IPS DF 19.7 (cell line): ENCODE data around the gene MYBL2.
"Not testable (repeated sequence)": the region's sequence is repeated elsewhere in the genome, so short reads cannot be mapped to it uniquely, and the experiment has no call there.

Experiments used
- DNase-seq: peaks from one replicate; pipeline ENCODE4 v3.0.0-alpha.2; 2013; ENCODE audit warnings: low read depth, low spot score

Gene MYBL2

DNA sequence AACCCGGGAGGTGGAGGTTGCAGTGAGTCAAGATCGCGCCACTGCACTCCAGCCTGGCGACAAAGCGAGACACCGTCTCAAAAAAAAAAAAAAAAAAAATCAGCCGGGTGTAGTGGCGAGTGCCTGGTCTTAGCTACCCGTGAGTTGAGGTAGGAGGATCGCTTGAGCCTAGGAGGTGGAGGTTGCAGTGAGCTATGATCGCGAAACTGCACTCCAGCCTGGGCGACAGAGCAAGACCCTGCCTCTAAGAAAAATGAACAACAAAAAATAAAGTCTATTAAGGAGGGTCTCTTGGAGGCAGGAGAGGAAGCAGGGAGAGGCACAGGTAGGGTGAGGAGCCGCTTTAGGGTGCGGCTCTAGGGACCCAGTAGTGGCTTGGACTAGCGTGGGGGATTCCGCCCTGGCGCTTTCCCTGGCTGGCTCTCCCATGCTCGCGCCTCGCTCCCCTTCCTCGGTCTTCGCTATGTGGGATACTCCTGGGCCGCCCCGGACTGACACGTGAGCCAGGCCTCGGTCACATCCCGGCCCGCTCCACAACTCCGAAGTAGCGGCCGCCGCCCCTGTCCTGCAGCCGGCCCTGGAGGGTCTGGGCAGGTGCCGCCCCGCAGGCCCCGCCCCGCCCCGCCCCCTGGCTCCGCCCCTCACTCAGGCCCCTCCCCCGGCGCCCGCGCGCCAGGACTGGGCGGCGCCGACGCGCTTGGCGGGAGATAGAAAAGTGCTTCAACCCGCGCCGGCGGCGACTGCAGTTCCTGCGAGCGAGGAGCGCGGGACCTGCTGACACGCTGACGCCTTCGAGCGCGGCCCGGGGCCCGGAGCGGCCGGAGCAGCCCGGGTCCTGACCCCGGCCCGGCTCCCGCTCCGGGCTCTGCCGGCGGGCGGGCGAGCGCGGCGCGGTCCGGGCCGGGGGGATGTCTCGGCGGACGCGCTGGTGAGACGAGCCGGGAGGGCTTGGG, at the start of gene MYBL2:
MYBL2 (plus strand) TSS at position 739 of the 953 bp plus-strand sequence; CDS start at position 909, 170 bp downstream.
- DNase-seq = no peak

DNA sequence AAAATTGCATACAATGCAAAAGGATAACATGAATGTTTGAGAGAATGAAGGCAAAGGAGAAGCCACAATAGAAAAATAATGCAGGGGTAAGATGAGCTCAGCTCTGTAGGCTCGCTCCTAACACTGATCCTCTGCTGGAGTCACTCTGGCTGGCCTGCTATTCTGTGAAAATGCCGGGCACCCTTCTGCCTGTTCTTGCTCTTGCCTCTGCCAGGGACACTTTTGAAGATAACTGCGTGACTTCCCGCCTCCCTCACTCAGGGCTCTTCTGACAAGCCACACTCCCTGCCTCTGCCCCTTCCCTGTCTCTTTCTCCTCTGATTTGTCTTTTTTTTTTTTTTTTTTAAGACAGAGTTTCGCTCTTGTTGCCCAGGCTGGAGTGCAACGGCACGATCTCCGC, 35.3 kb upstream of the MYBL2 start:
- no peak for DNase-seq

DNA sequence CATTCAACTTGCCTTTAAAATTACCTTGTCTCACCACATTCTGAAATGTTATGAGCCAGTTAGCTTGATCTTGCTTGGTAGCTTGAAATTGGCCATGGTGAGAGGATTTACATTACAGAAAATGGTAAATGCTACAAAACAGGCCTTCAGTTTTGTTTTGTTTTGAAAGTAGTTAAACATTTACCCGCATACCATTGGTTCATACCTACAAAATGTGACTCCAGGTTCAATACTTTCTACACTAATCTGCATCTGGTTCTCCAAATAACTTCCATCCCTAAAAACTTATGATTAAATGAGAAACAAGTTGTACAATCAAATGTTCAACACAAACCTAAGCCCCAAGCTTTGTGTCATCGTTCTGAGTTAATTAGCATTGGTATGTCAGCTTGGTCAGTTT, 30.5 kb upstream of the MYBL2 start:
- DNase-seq = no peak

DNA sequence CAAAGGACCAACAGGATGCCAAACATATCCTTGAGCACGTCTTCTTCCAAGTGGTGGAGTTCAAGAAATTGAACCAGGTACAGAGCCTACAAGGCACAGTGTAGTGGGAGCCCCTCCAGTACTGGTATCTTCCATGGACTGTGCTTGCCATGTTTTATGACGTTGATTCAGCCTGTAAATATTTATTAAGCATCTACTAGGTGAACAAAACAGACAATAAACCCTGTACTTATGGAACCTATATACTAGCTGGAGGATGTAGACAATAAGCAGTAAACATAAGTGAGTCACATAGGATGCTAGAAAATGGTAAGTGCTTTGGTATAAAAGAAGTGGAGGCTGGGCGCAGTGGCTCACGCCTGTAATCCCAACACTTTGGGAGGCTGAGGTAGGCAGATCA, 24.4 kb upstream of the MYBL2 start:
- DNase-seq = no peak

DNA sequence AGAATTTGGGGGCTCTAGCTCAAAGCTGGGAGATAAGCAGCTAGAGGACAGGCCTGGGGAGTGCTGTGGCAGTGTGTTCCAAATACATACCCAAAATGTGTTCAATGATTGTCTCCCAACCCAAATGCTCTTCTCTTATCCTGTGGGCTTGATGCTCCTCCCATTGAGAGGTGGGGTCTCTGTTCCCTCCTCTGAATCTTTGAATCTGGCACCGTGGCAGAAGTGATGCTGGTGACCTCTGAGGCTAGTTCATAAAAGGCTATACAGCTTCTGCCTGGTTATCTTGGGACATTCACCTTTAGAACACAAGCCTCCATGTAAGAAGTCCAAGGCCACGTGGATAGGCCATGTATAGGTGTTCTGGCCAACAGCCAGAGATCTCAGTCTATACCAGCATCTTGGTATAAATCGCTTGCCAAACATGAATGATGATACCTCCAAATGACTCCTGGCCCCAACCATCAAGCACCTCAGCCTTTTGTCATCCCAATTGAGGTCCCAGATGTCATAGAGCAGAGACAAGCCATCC, 15.9 kb upstream of the MYBL2 start:
- DNase-seq = no peak

DNA sequence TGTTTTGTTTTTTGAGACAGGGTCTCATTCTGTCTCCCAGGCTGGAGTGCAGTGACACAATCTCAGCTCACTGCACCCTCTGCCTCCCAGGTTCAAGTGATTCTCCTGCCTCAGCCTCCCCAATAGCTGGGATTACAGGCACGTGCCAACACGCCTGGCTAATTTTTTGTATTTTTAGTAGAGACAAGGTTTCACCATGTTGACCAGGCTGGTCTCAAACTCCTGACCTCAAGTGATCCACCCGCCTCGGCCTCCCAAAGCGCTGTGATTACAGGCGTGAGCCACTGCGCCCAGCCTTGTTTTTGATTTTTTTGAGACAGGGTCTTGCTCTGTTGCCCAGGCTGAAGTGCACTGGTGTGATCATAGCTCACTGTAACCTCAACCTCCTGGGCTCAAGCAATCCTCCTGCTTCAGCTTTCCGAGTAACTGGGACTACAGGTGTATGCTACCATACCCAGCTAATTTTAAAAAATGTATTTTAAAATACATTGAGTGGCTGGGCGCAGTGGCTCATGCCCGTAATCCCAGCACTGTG, 15.2 kb upstream of the MYBL2 start:
- not testable (repeated sequence) for DNase-seq

DNA sequence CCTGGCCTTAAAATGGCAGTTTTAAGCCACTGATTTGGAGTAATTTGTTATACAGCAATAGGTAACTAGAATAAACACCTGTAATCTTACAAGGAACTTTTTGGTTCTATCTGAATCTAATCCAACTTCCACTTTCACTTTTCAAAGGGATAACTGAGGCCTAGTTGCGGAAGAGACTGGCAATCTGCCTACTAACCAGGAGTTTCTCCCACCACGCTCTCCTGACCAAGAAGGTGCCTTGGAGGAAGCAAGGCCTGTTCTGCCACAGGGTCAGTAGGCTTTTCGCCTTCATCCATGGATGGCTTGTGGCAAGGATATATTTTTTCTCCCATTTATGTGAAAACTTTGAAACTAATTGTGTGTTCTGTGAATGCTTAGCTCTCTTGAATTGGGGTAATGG, 12.9 kb upstream of the MYBL2 start:
- no peak for DNase-seq

DNA sequence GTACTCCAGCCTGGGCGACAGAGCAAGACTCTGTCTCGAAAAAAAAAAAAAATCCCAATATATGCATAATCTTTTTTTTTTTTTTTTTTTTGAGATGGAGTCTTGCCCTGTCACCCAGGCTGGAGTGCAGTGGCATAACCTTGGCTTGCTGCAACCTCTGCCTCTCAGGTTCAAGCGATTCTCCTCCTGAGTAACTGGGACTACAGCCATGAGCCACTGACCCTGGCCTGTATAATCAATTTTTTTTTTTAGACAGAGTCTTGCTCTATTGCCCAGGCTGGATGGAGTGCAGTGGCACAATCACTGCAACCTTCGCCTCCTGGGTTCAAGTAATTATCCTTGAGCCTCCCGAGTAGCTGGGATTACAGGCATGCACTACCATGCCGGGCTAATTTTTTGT, 11.7 kb upstream of the MYBL2 start:
- not testable (repeated sequence) for DNase-seq

DNA sequence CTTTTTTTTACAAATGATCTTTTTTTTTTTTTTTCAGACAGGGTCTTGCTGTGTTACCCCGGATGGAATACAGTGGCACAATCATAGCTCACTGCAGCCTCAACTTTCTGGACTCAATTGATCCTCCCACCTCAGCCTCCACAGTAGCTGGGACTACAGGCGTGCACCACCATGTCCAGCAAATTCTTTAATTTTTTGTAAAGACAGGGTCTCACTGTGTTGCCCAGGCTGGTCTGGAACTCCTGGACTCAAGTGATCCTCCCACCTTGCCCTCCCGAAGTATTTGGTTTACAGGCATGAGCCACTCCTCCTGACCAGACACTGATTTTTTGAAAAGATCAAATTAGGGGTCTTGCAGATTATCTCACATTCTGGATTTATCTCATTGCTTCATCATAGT, 11.0 kb upstream of the MYBL2 start:
- DNase-seq = no peak

DNA sequence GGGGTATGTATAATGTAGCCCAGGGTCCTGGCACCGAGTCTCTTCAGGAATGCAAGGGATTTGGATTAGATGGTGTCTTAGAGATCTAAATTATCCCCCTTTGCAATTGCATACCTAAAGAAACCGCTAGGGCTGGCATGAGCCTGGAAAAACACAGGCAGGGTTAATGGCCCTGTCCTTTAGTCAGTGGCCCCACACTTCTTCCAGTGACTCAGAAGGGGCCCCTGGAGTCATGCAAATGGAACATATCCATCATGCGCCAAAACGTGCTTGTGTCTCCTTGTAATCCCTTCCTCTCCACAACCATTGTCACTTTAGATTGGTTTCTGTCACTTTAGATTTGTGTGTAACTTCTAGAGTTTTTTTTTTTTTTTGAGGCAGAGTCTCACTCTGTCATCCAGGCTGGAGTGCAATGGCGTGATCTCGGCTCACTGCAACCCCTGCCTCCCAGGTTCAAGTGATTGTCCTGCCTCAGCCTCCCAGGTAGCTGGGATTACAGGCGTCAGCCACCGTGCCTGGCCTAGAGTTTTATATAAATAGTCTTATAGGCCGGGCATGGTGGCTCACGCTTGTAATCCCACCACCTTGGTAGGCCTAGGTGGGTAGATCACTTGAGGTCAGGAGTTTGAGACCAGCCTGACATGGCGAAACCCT, 8.7 kb upstream of the MYBL2 start:
- DNase-seq = no peak

DNA sequence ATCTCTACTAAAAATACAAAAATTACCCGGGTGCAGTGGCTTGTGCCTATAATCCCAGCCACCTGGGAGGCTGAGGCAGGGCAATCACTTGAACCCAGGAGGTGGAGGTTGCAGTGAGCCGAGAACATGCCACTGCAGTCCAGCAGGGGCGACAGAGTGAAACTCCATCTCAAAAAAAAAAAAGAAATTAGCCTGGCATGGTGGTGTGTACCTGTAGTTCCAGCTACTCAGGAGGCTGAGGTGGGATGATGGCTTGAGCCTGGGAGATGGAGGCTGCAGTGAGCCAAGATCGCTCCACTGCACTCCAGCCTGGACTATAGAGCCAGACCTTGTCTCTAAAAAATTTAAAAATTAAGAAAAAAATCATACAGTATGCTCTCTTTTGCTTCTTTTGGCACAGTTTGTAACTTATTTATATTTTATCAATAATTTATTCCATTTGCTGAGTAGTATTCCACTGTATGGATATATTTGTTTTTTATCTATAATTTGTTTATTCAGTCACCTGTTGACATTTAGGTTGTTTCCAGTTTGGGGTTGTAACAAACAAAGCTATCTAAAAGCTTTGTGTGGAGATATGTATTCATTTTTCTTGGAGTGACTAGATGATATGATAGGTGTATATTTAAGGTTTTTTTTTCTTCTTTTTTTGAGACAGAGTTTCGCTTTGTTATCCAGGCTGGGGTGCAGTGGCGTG, 8.0 kb upstream of the MYBL2 start:
- no peak for DNase-seq

DNA sequence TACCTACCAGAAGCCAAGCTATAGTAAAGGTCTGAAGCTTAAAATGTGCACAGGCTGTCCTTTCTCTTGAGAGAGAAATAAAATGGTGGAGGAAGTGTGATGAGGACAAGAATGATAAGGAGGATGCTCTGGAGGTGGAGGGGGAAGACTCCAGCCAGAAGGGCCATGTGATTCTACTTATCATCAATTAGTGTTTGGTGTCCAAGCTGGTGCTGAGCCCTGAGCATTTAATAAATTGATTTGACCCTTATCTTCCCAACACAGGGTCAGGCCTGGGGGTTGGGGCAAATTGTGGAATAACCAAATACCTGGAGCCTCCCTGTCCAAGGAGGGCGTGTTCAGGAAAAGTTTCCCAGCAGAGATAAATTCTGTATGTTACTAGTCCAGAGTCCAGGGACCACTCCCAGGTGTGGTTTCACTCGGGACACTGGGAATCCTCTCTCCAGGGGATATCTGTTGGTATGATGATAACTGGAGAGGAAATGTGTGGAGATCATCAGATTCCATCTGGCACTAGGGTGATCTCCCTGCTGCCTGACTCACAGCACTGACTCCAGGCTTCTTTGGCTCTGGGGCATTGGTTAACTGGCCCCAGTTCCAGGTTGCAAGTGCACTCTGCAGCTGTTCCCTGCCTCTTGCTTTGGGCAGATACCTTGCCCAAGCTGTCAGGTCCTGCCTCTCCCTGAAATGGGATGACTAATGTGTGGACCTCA, 3.8 kb upstream of the MYBL2 start:
- DNase-seq = no peak

DNA sequence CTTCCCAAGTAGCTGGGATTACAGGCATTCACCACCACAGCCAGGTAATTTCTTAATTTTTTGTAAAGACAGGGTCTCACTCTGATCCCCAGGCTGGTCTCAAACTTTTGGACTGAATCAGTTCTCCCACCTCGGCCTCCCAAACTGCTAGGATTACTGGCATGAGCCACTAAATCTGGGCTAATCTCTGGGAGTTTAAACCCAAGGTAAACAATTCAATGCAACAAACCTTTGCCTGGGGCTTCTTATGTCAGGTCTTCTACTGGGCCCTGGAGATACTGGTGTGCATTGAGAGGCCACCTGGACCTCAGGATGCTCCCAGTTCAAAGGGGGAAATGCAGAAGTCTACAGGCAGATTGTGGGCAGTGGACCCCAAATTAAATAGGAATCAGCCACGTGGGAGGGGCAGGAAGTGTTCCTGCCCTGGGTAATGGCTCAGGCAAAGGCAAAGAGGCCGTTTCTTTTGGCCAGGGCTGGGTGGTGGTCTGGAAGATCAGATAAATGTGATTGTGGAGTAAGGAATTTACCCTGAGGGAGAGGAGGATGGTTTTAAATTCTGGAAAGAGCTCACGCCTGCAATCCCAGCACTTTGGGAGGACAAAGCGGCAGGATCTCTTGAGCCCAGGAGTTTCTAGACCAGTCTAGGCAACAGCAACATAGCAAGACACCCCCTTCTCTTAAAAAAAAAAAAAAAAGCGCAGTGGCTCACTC, 1.3 kb upstream of the MYBL2 start:
- no peak for DNase-seq

DNA sequence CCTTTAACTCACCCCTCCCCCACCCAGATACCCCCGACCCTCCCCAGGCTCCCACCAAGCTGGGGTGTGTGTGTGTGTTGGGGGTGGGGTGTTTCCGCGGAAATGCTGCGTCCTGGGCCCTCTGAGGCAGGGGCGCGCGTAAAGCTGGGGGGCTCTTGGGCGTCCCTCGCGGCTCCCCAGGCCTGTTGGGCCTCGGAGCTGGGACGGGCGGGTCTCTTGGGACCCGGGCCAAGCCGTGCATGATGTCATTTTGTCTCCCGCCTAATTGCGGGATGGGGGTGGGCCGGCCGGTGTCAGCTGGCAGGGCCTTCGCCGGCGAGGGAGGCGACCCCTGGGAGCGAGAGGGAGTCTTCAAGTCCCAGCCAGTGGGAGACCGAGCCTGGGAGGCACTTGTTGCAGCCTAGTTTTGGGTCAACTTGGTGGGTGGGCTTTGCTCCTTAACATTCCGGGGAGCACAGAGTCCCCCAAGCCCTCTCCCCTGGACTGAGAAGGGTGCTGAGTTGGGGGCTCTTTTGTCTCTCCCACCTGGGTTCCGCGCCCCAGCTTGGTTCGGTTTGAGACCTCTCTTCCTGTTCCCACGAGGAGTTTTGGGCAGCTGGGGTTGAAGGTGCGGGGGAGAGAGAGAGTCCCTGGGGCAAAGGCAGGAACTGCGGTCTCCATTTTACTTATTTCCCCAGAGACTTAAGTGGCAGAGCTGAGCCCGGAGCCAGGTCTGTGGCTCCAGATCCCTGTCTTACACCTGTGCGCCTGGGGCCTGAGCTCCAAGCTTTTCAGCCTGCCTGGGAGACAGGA, 623 bp downstream of the MYBL2 start:
- DNase-seq = no peak

DNA sequence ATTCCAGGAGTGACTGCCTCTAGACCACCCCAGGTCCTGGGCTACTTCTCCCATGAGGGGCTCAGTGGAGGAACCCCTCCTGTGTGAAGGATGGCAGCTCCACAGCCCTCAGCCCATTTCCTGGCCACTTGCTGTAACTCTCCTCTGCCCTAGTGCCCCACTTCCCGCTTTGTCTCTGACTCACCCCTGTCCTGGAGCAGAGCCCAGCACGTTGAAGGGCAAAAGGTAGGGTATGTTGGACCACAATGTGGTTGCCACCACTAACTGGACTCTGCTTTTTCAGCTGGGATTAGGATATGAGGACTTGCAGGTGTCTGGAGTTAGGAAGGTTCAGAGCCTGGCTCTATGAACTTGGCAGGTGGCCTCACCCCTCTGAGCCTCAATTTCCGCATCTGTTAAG, 2.4 kb downstream of the MYBL2 start:
- DNase-seq = no peak

DNA sequence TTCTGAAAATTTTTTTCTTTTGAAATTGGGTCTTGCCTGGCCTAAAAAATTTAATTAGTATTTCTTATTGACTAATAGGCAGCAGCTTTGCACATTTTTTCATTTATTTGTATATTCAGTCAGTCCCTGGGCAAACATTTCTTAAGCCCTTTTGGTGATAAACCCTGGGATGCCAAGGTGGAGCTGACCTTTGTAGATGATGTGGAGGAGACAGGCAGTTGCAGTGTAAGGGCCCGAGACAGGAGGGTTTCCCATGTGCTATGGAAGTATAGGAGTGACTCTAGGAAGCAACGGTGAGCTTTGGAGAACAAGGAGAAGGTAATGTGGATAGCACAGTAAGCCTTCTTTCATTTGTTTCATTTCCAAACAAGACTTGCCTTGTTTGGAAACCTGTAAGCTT, 3.5 kb downstream of the MYBL2 start:
- no peak for DNase-seq

DNA sequence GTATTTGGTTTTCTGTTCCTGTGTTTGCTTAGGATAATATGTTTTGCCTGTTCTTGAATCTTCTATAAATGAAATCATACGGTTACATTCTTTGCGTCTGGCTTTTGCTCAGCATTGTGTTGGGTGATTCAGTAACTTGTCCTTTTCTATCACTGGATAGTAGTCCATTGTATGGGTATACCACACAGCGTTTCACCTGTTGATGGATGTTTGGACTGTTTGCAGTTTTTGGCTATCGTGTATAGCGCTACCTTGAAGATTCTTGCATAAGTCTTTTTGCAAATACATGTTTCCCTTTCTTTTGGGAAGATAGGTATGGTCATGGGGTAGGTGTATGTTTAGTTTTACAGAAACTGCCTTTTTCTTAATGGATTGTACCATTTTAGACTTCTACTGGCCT, 9.5 kb downstream of the MYBL2 start:
- no peak for DNase-seq

DNA sequence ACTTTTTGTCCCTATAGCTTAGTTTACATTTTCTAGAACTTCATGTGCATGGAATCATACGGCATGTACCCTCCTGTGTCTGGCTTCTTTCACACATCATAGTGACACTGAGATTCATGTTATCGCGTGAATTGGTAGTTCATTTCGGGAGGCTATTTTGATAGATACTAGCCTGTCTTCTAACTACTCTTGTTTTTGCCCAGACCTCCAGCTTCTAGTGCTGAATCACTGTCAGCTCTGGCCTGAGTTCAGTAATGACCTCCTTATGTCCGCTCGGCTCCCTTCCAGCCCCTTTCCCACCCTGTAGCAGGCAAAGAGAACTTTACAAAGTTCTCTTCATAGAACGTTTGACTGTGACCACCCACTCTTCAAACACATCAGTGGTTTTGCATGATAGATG, 14.1 kb downstream of the MYBL2 start:
- no peak for DNase-seq

DNA sequence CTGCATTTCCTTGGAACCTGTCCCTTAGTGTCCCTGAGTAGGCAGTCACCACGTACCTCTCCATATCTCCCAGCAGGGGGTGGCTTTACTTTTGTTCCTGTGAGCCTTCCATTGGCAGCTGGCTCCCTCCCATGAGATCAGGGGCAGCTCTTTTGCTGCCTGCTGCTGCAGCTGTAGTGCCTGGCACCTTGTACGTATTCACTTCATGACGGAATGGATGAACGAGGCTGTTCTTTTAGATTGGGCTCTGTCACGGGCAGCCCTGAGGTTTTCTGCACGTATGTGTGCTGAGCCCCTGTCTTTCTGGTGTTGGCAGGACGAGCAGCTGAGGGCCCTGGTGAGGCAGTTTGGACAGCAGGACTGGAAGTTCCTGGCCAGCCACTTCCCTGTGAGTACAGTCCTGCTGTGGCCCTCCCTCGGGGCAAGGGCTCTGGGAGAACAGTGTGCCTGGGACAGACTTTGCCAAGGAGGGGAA, 14.6 kb downstream of the MYBL2 start:
- DNase-seq = no peak

DNA sequence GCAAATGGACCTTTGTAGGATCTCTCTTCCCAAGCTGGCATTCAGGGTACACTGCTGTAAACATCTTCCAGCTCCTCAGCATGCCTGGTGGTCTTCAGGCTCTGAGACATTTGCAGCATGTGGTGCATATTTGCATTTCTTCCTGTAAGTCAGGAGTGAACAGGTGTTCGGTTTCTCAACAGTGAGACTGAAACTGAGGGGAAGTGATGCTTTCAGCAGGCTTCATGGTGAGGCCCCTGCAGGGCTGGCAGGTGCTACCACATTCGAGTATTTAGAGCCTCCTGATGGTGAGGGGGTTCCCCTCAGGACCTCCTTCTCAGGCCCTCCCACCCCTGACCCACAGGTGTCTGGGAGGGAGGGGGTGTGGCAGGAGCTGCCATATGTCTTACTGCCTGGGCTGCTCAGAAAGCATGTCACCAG, 15.1 kb downstream of the MYBL2 start:
- no peak for DNase-seq
